ENCODE data around the gene MOGAT3.

MOGAT3 gene

GRCh38 chr7:101185258-101185839 is 15.5 kb downstream of the MOGAT3 start:
- Histone ChIP-seq H3K36me3 (ENCODE audit: insufficient read depth, low read length) (no peaks in the 10 kb centered on the region), H3F3A (ENCODE audit: insufficient read depth, low read length) (no peaks in the 10 kb centered on the region), H3K4me2 (ENCODE audit: low read length) (no peak overlapping the region), H3K9me2 (ENCODE audit: low read depth, low read length) (no peaks in the 10 kb centered on the region), H4K20me1 (ENCODE audit: insufficient read depth, low read length) (no peaks in the 10 kb centered on the region), H3K4me3 (ENCODE audit: low read depth, low read length, poor library complexity, severe bottlenecking) (no peak overlapping the region), H3K9ac (ENCODE audit: low read length) (no peak overlapping the region), H2AFZ (ENCODE audit: low read length) (no peak overlapping the region), H3K27me3 (ENCODE audit: insufficient read depth, low read length) (peaks cover 4% of the 10 kb centered on the region; the same call in 1 of the 2 replicates), H3K79me2 (ENCODE audit: insufficient read depth, low read length) (no peaks in the 10 kb centered on the region), H3K4me1 (ENCODE audit: insufficient read depth, low read length, severe bottlenecking) (no peaks in the 10 kb centered on the region), H3K27ac (ENCODE audit: low read depth, low read length, poor library complexity, severe bottlenecking) (no peak overlapping the region), H3K9me3 (ENCODE audit: low read length) (no peaks in the 10 kb centered on the region)
- TF ChIP-seq EZH2 (IDR thresholded peaks at IDR 0.05; ENCODE audit: borderline replicate concordance, low read length) (no peak), CTCF (IDR thresholded peaks at IDR 0.05; ENCODE audit: low read length) (no peak)

DNA sequence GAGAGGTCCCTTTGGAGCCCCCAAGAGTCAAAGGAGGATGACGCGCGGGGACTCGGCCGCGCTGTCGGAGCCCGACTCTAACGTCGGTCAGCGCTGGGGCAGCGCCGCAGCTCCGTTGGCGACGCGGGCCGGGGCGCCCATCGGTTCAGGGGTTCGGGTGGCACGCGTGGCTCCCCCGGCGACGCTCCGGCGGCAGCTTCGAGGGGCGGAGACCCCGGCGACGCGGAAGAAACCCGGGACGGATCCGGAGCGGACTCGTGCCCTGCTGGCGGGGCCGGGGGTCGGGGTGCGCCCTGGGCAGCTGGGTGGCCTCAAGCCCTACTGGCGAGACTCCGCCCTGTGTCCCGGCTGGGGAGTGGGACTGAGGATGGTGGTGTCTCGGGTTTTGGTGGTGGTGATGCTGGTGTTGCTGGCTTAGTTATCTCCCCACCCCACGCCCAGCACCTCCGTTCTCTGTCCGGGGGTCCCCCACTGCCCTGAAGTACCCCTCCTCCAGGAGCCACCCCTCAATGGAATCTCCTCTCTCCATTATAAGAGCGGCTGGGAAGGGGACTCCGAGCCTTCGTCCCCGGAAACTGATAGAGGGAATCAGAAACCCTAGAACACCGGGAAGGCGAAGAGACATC is 20.6 kb downstream of the MOGAT3 start, which contains the start of gene NAT16:
Gene NAT16, minus strand, starts transcription at position 164 of the 626 bp plus-strand sequence. CDS start 5,486 bp downstream, outside the sequence.
- TF ChIP-seq EZH2 (IDR thresholded peaks at IDR 0.05; ENCODE audit: borderline replicate concordance, low read length) (no peak), CTCF (IDR thresholded peaks at IDR 0.05; ENCODE audit: low read length) (no peak)
- Histone ChIP-seq H3K36me3 (ENCODE audit: insufficient read depth, low read length) (no peaks in the 10 kb centered on the region), H3K4me2 (ENCODE audit: low read length) (no peak within 1 kb of the TSS), H3K9me2 (ENCODE audit: low read depth, low read length) (no peaks in the 10 kb centered on the region), H3K4me3 (ENCODE audit: low read depth, low read length, poor library complexity, severe bottlenecking) (no peak within 1 kb of the TSS), H4K20me1 (ENCODE audit: insufficient read depth, low read length) (no peaks in the 10 kb centered on the region), H3K9ac (ENCODE audit: low read length) (no peak within 1 kb of the TSS), H3K27me3 (ENCODE audit: insufficient read depth, low read length) (peaks cover 12% of the 10 kb centered on the region), H3K27ac (ENCODE audit: low read depth, low read length, poor library complexity, severe bottlenecking) (no peak within 1 kb of the TSS), H3K4me1 (ENCODE audit: insufficient read depth, low read length, severe bottlenecking) (no peaks in the 10 kb centered on the region), H2AFZ (ENCODE audit: low read length) (no peak within 1 kb of the TSS), H3F3A (ENCODE audit: insufficient read depth, low read length) (no peaks in the 10 kb centered on the region), H3K79me2 (ENCODE audit: insufficient read depth, low read length) (no peaks in the 10 kb centered on the region), H3K9me3 (ENCODE audit: low read length) (no peaks in the 10 kb centered on the region)

DNA sequence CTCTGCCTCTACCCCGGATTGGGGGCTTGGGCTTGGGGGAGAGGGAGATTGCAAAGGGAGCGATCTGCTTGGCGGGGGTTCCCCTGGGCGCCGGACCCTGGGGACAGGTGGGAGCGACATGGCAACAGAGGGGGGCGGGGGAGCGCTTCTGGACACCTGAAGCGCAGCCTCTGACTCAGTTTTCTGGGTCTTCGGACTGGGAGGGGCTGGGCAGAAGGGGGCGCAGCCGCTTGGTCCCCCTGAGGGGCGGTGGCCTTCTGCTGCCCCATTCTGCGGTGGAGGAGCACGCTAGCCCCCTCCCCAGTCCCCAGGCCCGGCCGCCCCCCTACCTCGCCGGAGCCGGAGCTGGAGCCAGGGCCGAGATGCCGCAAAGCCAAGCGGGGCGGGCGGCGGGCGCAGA is 21.1 kb downstream of the MOGAT3 start:
- Histone ChIP-seq H4K20me1 (ENCODE audit: insufficient read depth, low read length) (no peaks in the 10 kb centered on the region), H3K9ac (ENCODE audit: low read length) (no peak overlapping the region), H3K27me3 (ENCODE audit: insufficient read depth, low read length) (peaks cover 10% of the 10 kb centered on the region), H3K4me2 (ENCODE audit: low read length) (no peak overlapping the region), H3K27ac (ENCODE audit: low read depth, low read length, poor library complexity, severe bottlenecking) (no peak overlapping the region), H3K9me3 (ENCODE audit: low read length) (no peaks in the 10 kb centered on the region), H3F3A (ENCODE audit: insufficient read depth, low read length) (no peaks in the 10 kb centered on the region), H2AFZ (ENCODE audit: low read length) (no peak overlapping the region), H3K4me3 (ENCODE audit: low read depth, low read length, poor library complexity, severe bottlenecking) (no peak overlapping the region), H3K79me2 (ENCODE audit: insufficient read depth, low read length) (no peaks in the 10 kb centered on the region), H3K9me2 (ENCODE audit: low read depth, low read length) (no peaks in the 10 kb centered on the region), H3K4me1 (ENCODE audit: insufficient read depth, low read length, severe bottlenecking) (no peaks in the 10 kb centered on the region), H3K36me3 (ENCODE audit: insufficient read depth, low read length) (no peaks in the 10 kb centered on the region)
- TF ChIP-seq CTCF (IDR thresholded peaks at IDR 0.05; ENCODE audit: low read length) = no peak
- no peak for TF ChIP-seq EZH2 (IDR thresholded peaks at IDR 0.05; ENCODE audit: borderline replicate concordance, low read length)

All from OCI-LY1 (cell line).